Measurements from ENCODE around the gene FGA.

FGA gene

DNA sequence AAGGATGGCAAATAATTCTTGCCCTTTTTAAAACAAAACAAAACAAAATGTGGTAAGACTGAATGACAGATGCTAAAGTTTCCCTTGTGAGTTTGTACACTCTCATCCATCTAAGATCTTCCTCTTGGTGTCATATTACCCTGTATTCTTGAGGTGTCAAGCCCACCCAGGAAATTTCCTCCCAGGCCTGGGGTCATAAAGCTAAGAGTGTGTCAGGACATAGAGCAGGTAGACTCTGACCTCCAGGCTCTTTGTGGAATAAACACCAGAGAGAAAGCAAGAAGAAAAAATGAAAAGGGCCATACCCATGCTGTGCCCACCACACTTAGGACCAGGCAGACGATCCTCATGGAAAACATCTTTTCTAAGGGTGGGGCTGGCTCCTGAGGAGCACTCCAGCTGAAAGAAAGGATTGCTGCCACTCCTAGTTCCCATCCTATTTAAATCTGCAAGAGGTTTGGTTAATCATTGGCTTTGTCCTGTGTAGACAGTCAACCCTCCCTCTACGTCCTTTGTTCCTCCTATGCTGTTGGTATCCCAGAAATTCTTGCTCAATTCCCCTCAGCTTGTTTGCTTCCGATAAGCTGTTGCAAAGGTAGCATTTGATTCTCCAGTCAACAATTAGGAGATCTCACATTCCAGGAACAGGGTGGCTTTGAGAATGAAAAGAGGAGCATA, at the start of gene FGA:
FGA (minus strand) TSS at position 414 of the 678 bp plus-strand sequence; CDS start at position 359, 55 bp downstream.
- TF ChIP-seq CTCF (conservative IDR thresholded peaks at IDR 0.05; ENCODE audit: low read depth, low read length) = no peak
- DNase-seq (ENCODE audit: low read depth) = no peak

GRCh38 chr4:154634058-154634457, 43.5 kb upstream of the FGA start:
- no peak for DNase-seq (ENCODE audit: low read depth)

More for the DNA sequence above, at the start of gene FGA:
- H3K4me3 ChIP-seq (ENCODE audit: low read length) = no peak within 1 kb of the TSS

DNA sequence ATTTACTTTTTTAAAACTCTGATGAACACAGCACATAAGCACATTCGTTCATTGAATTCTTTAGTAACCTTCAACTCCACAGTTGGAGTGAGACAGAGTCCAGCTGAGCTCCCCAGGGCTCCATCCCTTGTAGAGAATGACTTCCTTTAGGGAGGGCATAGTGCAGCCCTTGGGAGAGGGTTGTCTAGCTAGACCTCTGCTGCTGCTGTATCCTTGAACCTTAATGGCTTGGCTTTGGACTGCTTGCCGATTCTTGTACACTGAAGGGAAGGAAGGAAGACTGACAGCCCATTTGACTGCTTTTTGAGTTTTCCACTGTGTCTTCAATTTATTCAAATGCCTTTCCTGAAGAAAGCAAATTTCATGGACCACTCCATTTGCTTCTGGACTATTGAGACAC, 41.3 kb upstream of the FGA start:
- no peak for TF ChIP-seq CTCF (conservative IDR thresholded peaks at IDR 0.05; ENCODE audit: low read depth, low read length)
- no peak overlapping the region for H3K4me3 ChIP-seq (ENCODE audit: low read length)
- DNase-seq (ENCODE audit: low read depth) = no peak

More at GRCh38 chr4:154634058-154634457, 43.5 kb upstream of the FGA start:
- H3K4me3 ChIP-seq (ENCODE audit: low read length) = no peak overlapping the region
- no peak for TF ChIP-seq CTCF (conservative IDR thresholded peaks at IDR 0.05; ENCODE audit: low read depth, low read length)

DNA sequence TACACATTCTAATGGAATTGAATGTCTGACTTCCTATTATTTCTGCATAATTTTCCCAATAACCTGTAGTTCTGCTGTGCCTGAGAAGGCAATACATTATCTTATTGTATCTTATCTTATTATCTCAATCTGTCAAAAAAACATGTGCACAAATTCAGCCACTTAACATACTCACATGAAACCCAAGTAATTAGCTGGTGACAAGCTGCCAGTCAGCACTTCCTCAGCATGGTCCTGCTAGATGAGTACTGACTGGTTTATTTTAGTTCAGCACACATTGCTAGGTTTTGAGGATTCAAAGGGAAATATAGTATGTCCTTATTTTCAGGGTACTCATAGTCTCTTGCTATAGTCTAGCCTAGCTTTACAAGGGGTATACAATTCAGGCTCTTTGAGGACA, 39.8 kb upstream of the FGA start:
- no peak overlapping the region for H3K4me3 ChIP-seq (ENCODE audit: low read length)
- no peak for DNase-seq (ENCODE audit: low read depth)
- TF ChIP-seq CTCF (conservative IDR thresholded peaks at IDR 0.05; ENCODE audit: low read depth, low read length) = no peak

- peak; percentile 73 for TF ChIP-seq CTCF (conservative IDR thresholded peaks at IDR 0.05; ENCODE audit: low read depth, low read length)
These were observed 36.4 kb upstream of the FGA start for GRCh38 chr4:154626793-154627484.

DNA sequence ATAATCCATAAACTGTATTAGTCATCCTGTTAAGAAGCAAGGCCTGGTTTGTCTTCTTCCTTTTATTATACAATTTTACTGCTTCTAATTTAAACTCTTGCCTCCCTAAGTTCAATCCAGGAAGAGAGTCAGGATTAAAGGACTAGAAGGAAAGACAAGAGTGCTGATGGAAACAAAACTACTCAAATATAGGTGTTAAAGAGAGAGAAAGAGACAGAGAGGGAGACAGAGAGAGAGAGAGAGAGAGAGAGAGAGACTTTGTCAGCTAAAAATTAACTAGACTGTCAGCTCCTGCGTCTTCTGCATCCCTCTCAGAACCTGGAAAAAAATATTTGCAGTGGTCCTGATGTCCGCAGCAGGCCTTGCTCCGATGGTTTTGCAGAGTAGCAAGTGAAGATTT, 35.4 kb upstream of the FGA start:
- no peak overlapping the region for H3K4me3 ChIP-seq (ENCODE audit: low read length)
- no peak for TF ChIP-seq CTCF (conservative IDR thresholded peaks at IDR 0.05; ENCODE audit: low read depth, low read length)
- DNase-seq (ENCODE audit: low read depth) = no peak

More at GRCh38 chr4:154626793-154627484, 36.4 kb upstream of the FGA start:
- DNase-seq (ENCODE audit: low read depth) = no peak
- peak overlapping the region; percentile 41 for H3K4me3 ChIP-seq (ENCODE audit: low read length)

- no peak overlapping the region for H3K4me3 ChIP-seq (ENCODE audit: low read length)
- no peak for DNase-seq (ENCODE audit: low read depth)
- no peak for TF ChIP-seq CTCF (conservative IDR thresholded peaks at IDR 0.05; ENCODE audit: low read depth, low read length)
These were observed 33.5 kb upstream of the FGA start for GRCh38 chr4:154623995-154624394.
